Measurements from ENCODE around the gene INCENP. TPM values are rescaled to one million over a fixed set of nuclear protein-coding genes. Genes with fewer than 3 reads are reported as not detected.

INCENP gene
- total and polyA plus RNA-seq, 4 donors = 2.4 to 34.4 (median 4.7) TPM

DNA sequence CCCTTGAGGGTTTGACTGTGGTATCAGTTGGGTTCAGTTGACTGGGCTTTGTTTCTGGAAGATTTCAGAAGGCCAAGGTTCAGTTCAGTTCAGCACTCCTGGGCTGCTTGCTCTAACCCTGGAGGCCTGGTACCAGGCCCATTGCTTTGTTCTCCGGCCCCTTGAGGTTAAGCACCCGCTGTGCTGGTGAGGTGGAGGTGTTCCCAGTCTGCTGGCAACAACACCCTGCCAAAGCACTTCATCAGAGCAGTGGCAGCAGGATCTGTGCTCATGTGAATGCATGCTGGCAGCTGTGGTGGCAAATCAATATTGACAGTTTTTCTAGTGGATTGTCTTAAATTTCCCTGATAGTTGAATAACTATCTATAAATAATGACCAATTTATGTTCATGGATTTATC is 62.4 kb downstream of the INCENP start:
- H3K9me3 ChIP-seq (ENCODE audit: control insufficient read depth in 4 of 4, low read length in 3 of 4) = no peaks in the 10 kb centered on the region
- no peak overlapping the region for H3K4me3 ChIP-seq (ENCODE audit: low read depth in 1 of 3, low read length in 3 of 3)
- H3K4me1 ChIP-seq (ENCODE audit: control insufficient read depth in 4 of 4, insufficient read depth in 4 of 4, low read length in 3 of 4) = no peaks in the 10 kb centered on the region
- no peak for DNase-seq (ENCODE audit: low spot score)
- no peak overlapping the region for H3K27ac ChIP-seq (ENCODE audit: low read depth in 1 of 2, low read length in 2 of 2)
- no peaks in the 10 kb centered on the region for H3K36me3 ChIP-seq (ENCODE audit: control insufficient read depth in 4 of 4, insufficient read depth in 3 of 4, low read depth in 1 of 4, low read length in 3 of 4)
- WGBS = 73% methylated on average over 2 of the region's 2 CpGs
- no peak for TF ChIP-seq JUND (IDR thresholded peaks at IDR 0.05)
- TF ChIP-seq NR2F2 (IDR thresholded peaks at IDR 0.05) = no peak
- no peak for TF ChIP-seq RAD21 (IDR thresholded peaks at IDR 0.05)
- no peak for TF ChIP-seq TAF1 (conservative IDR thresholded peaks at IDR 0.05)
- TF ChIP-seq, protein P1, sequence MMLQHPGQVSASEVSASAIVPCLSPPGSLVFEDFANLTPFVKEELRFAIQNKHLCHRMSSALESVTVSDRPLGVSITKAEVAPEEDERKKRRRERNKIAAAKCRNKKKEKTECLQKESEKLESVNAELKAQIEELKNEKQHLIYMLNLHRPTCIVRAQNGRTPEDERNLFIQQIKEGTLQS (IDR thresholded peaks at IDR 0.05) = no peak
- TF ChIP-seq RXRA (IDR thresholded peaks at IDR 0.05) = no peak
- TF ChIP-seq, protein P2, sequence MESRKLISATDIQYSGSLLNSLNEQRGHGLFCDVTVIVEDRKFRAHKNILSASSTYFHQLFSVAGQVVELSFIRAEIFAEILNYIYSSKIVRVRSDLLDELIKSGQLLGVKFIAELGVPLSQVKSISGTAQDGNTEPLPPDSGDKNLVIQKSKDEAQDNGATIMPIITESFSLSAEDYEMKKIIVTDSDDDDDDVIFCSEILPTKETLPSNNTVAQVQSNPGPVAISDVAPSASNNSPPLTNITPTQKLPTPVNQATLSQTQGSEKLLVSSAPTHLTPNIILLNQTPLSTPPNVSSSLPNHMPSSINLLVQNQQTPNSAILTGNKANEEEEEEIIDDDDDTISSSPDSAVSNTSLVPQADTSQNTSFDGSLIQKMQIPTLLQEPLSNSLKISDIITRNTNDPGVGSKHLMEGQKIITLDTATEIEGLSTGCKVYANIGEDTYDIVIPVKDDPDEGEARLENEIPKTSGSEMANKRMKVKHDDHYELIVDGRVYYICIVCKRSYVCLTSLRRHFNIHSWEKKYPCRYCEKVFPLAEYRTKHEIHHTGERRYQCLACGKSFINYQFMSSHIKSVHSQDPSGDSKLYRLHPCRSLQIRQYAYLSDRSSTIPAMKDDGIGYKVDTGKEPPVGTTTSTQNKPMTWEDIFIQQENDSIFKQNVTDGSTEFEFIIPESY (IDR thresholded peaks at IDR 0.05) = no peak
- no peak for TF ChIP-seq SP1 (IDR thresholded peaks at IDR 0.05)
- TF ChIP-seq, protein P3, sequence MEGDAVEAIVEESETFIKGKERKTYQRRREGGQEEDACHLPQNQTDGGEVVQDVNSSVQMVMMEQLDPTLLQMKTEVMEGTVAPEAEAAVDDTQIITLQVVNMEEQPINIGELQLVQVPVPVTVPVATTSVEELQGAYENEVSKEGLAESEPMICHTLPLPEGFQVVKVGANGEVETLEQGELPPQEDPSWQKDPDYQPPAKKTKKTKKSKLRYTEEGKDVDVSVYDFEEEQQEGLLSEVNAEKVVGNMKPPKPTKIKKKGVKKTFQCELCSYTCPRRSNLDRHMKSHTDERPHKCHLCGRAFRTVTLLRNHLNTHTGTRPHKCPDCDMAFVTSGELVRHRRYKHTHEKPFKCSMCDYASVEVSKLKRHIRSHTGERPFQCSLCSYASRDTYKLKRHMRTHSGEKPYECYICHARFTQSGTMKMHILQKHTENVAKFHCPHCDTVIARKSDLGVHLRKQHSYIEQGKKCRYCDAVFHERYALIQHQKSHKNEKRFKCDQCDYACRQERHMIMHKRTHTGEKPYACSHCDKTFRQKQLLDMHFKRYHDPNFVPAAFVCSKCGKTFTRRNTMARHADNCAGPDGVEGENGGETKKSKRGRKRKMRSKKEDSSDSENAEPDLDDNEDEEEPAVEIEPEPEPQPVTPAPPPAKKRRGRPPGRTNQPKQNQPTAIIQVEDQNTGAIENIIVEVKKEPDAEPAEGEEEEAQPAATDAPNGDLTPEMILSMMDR (IDR thresholded peaks at IDR 0.05; ENCODE audit: low read depth, low read length, missing input control) = no peak
- no peak for TF ChIP-seq FOXA1 (IDR thresholded peaks at IDR 0.05)
- TF ChIP-seq HNF4G (IDR thresholded peaks at IDR 0.05) = no peak
- TF ChIP-seq, protein P4, sequence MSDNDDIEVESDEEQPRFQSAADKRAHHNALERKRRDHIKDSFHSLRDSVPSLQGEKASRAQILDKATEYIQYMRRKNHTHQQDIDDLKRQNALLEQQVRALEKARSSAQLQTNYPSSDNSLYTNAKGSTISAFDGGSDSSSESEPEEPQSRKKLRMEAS (IDR thresholded peaks at IDR 0.05) = no peak
- TF ChIP-seq FOXA2 (IDR thresholded peaks at IDR 0.05) = no peak
- TF ChIP-seq GABPA (IDR thresholded peaks at IDR 0.05 in 1 of 2, conservative IDR thresholded peaks at IDR 0.05 in 1 of 2) = no peak
- TF ChIP-seq, protein P5, sequence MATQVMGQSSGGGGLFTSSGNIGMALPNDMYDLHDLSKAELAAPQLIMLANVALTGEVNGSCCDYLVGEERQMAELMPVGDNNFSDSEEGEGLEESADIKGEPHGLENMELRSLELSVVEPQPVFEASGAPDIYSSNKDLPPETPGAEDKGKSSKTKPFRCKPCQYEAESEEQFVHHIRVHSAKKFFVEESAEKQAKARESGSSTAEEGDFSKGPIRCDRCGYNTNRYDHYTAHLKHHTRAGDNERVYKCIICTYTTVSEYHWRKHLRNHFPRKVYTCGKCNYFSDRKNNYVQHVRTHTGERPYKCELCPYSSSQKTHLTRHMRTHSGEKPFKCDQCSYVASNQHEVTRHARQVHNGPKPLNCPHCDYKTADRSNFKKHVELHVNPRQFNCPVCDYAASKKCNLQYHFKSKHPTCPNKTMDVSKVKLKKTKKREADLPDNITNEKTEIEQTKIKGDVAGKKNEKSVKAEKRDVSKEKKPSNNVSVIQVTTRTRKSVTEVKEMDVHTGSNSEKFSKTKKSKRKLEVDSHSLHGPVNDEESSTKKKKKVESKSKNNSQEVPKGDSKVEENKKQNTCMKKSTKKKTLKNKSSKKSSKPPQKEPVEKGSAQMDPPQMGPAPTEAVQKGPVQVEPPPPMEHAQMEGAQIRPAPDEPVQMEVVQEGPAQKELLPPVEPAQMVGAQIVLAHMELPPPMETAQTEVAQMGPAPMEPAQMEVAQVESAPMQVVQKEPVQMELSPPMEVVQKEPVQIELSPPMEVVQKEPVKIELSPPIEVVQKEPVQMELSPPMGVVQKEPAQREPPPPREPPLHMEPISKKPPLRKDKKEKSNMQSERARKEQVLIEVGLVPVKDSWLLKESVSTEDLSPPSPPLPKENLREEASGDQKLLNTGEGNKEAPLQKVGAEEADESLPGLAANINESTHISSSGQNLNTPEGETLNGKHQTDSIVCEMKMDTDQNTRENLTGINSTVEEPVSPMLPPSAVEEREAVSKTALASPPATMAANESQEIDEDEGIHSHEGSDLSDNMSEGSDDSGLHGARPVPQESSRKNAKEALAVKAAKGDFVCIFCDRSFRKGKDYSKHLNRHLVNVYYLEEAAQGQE (IDR thresholded peaks at IDR 0.05) = no peak
- no peak overlapping the region for H3K9ac ChIP-seq (ENCODE audit: low read depth in 1 of 2, low read length in 2 of 2)
- peaks cover 0 to 2% (median 0%) of the 10 kb centered on the region in 4 donors for H3K27me3 ChIP-seq (ENCODE audit: control insufficient read depth in 4 of 4, insufficient read depth in 4 of 4, low read length in 3 of 4)

DNA sequence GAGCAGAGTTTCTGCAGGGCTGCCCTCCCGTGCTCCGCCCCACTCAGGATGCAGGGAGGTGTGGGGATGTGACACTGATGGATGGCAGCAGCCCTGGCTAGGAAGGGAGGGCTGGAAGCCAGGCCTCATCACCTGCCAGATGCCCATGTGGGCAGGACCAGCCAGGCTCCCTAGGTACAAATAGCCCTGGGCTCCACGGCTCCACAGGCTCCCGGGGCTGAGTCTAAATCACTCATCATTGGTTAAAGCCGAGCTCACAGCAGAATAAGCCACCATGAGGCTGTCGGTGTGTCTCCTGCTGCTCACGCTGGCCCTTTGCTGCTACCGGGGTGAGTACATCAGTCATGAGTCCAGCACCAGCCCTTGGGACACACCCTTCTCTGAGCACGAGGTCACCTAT is 66.2 kb downstream of the INCENP start, which contains the start of gene SCGB1D1:
Gene SCGB1D1, plus strand, starts transcription at position 206 of the 400 bp plus-strand sequence. Its CDS starts 69 bp downstream, at position 275.
- Histone ChIP-seq H3K4me3 (ENCODE audit: low read depth in 1 of 3, low read length in 3 of 3) (no peak within 1 kb of the TSS), H3K9ac (ENCODE audit: low read depth in 1 of 2, low read length in 2 of 2) (no peak within 1 kb of the TSS), H3K27me3 (ENCODE audit: control insufficient read depth in 4 of 4, insufficient read depth in 4 of 4, low read length in 3 of 4) (peaks cover 0 to 3% (median under 1%) of the 10 kb centered on the region in 4 donors), H3K9me3 (ENCODE audit: control insufficient read depth in 4 of 4, low read length in 3 of 4) (no peaks in the 10 kb centered on the region), H3K4me1 (ENCODE audit: control insufficient read depth in 4 of 4, insufficient read depth in 4 of 4, low read length in 3 of 4) (no peaks in the 10 kb centered on the region), H3K36me3 (ENCODE audit: control insufficient read depth in 4 of 4, insufficient read depth in 3 of 4, low read depth in 1 of 4, low read length in 3 of 4) (no peaks in the 10 kb centered on the region), H3K27ac (ENCODE audit: low read depth in 1 of 2, low read length in 2 of 2) (no peak within 1 kb of the TSS)
- 64% methylated on average over 9 of the region's 9 CpGs for WGBS
- no peak for DNase-seq (ENCODE audit: low spot score)
- TF ChIP-seq, protein P4 (IDR thresholded peaks at IDR 0.05) = no peak
- TF ChIP-seq, protein P2 (IDR thresholded peaks at IDR 0.05) = no peak
- TF ChIP-seq NR2F2 (IDR thresholded peaks at IDR 0.05) (no peak), FOXA2 (IDR thresholded peaks at IDR 0.05) (no peak), JUND (IDR thresholded peaks at IDR 0.05) (no peak), HNF4G (IDR thresholded peaks at IDR 0.05) (no peak), YY1 (IDR thresholded peaks at IDR 0.05) (no peak), EGR1 (IDR thresholded peaks at IDR 0.05; ENCODE audit: low read depth in 2 of 2) (no peak), FOXA1 (IDR thresholded peaks at IDR 0.05) (no peak), RAD21 (IDR thresholded peaks at IDR 0.05) (no peak), GABPA (IDR thresholded peaks at IDR 0.05 in 1 of 2, conservative IDR thresholded peaks at IDR 0.05 in 1 of 2) (no peak), HNF4A (conservative IDR thresholded peaks at IDR 0.05) (no peak), SP1 (IDR thresholded peaks at IDR 0.05) (no peak), TAF1 (conservative IDR thresholded peaks at IDR 0.05) (no peak)
- TF ChIP-seq, protein P3 (IDR thresholded peaks at IDR 0.05; ENCODE audit: low read depth, low read length, missing input control) = no peak
- TF ChIP-seq, protein P1 (IDR thresholded peaks at IDR 0.05) = no peak
